A549 (cell line): ENCODE results near the gene FGF23.

Source experiments
- CBX8 ChIP-seq: fragments of 200-600 bp; sonication (generic); IDR thresholded peaks from 2 replicates; pipeline ENCODE4 v1.6.1; 2016
- E2F6 ChIP-seq: IDR thresholded peaks from 2 replicates; pipeline ENCODE4 v1.6.1; 2012; ENCODE audit warnings: low read depth, borderline replicate concordance
- EHF ChIP-seq: fragments of 250-450 bp; sonication (Bioruptor Pico); IDR thresholded peaks from 2 replicates; pipeline ENCODE4 v1.5.0; 2020; ENCODE audit warnings: mild to moderate bottlenecking
- EHMT2 ChIP-seq: fragments of 200-600 bp; sonication (generic); IDR thresholded peaks from 2 replicates; pipeline ENCODE4 v1.6.1; 2016; ENCODE audit warnings: antibody characterized with exemption, low read depth, mild to moderate bottlenecking, moderate library complexity
- FOSB ChIP-seq: fragments of 250-450 bp; sonication (Bioruptor Pico); IDR thresholded peaks from 2 replicates; pipeline ENCODE4 v1.5.0; 2020; ENCODE audit warnings: mild to moderate bottlenecking, moderate library complexity
- KDM1A ChIP-seq: fragments of 200-600 bp; sonication (generic); IDR thresholded peaks from 2 replicates; pipeline ENCODE4 v1.6.1; 2016; ENCODE audit warnings: low read depth, mild to moderate bottlenecking
- MAX ChIP-seq: IDR thresholded peaks from 2 replicates; pipeline ENCODE4 v1.6.1; 2012
- POLR2A ChIP-seq: IDR thresholded peaks from 2 replicates; pipeline ENCODE4 v1.6.1; 2012; ENCODE audit warnings: mild to moderate bottlenecking, low read length
- RAD21 ChIP-seq, 2 experiments: fragments of >200 bp in 1 of 2; sonication (Bioruptor Twin) in 1 of 2; formaldehyde crosslinking in 1 of 2; IDR thresholded peaks in 1 of 2; conservative IDR thresholded peaks in 1 of 2; 2 replicates in 1 of 2; 3 replicates in 1 of 2; pipeline ENCODE4 v1.6.1; 2012 to 2018; ENCODE audit warnings: inconsistent platforms in 1 of 2
- REST ChIP-seq: fragments of 200-600 bp; sonication (generic); IDR thresholded peaks from 2 replicates; pipeline ENCODE4 v1.6.1; 2016; ENCODE audit warnings: antibody characterized with exemption, mild to moderate bottlenecking, moderate library complexity
- RNF2 ChIP-seq: fragments of 200-600 bp; sonication (generic); IDR thresholded peaks from 2 replicates; pipeline ENCODE4 v1.6.1; 2016; ENCODE audit warnings: low read depth, mild to moderate bottlenecking, antibody characterized with exemption, moderate library complexity, borderline replicate concordance
- TF ChIP-seq, protein P1 (sequence below): fragments of >200 bp; sonication (Bioruptor Twin); formaldehyde crosslinking; IDR thresholded peaks from 3 replicates; pipeline ENCODE4 v1.5.1; 2016
- TF ChIP-seq, protein P2 (sequence below): IDR thresholded peaks from 2 replicates; pipeline ENCODE4 v1.6.1; 2012

GRCh38 chr12:4388662-4389061 lies 9.2 kb upstream of the FGF23 start:
- TF ChIP-seq MAX (no peak), RNF2 (no peak), CBX8 (no peak), KDM1A (no peak), REST (no peak), EHF (CRISPR knock-in tag) (no peak), E2F6 (no peak), POLR2A (no peak), FOSB (CRISPR knock-in tag) (no peak), EHMT2 (no peak), RAD21 (conservative IDR thresholded peaks at IDR 0.05 in 1 of 2, IDR thresholded peaks at IDR 0.05 in 1 of 2) (no peak)
- TF ChIP-seq, protein P1, sequence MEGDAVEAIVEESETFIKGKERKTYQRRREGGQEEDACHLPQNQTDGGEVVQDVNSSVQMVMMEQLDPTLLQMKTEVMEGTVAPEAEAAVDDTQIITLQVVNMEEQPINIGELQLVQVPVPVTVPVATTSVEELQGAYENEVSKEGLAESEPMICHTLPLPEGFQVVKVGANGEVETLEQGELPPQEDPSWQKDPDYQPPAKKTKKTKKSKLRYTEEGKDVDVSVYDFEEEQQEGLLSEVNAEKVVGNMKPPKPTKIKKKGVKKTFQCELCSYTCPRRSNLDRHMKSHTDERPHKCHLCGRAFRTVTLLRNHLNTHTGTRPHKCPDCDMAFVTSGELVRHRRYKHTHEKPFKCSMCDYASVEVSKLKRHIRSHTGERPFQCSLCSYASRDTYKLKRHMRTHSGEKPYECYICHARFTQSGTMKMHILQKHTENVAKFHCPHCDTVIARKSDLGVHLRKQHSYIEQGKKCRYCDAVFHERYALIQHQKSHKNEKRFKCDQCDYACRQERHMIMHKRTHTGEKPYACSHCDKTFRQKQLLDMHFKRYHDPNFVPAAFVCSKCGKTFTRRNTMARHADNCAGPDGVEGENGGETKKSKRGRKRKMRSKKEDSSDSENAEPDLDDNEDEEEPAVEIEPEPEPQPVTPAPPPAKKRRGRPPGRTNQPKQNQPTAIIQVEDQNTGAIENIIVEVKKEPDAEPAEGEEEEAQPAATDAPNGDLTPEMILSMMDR, result no peak
- TF ChIP-seq, protein P2, sequence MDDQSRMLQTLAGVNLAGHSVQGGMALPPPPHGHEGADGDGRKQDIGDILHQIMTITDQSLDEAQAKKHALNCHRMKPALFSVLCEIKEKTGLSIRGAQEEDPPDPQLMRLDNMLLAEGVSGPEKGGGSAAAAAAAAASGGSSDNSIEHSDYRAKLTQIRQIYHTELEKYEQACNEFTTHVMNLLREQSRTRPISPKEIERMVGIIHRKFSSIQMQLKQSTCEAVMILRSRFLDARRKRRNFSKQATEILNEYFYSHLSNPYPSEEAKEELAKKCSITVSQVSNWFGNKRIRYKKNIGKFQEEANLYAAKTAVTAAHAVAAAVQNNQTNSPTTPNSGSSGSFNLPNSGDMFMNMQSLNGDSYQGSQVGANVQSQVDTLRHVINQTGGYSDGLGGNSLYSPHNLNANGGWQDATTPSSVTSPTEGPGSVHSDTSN, result no peak
